Activated CD4-positive, alpha-beta T cell treated with anti-CD3 and anti-CD28 coated beads, Interleukin-2, amount 50 U/mL, for 48 hours (primary cell): ENCODE results near the gene SASS6.
"Not testable (repeated sequence)": the region's sequence is repeated elsewhere in the genome, so short reads cannot be mapped to it uniquely, and the experiment has no call there.

ENCODE experiments used
- DNase-seq, 2 experiments: peaks; one replicate each; pipeline ENCODE4 v3.0.0-alpha.2; 2020

Gene SASS6

DNA sequence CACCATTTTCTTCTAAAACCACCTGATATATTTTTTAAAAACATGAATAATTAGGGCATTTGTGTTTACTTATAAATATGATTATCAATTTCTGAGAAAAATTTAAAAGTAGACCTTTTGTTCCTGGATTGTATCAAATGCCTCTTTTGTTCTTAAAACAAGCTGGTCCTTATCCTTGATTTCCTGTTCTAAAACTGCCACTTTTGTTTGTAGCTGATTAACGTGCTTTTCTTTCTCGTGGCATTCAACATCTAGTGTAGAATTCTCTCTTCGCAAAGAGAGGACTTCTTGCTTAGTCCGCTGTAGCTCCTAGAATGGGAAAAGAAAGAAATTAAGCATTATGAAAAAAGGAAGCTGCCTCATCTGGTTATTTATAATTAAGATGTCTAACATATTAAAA is 25.0 kb downstream of the SASS6 start:
- DNase-seq: no peak

DNA sequence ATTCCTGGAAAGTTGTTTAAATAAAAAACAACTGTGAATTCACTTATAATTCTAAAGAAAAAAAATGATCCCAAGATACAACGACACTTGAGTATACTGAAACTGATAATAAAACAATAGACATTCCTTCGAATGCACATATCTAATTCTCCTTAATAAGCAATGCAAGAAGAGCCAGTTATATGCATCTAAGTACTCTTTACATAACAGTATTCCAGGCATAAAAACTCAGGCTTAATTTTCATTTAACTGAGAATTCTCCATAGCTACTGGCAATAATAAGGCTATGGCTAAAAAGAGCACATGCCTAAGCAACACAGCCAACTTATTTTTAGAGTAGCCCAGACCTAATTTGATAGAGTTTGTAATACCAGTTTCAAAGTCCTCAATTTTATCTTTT is 31.2 kb downstream of the SASS6 start:
- DNase-seq: no peak

DNA sequence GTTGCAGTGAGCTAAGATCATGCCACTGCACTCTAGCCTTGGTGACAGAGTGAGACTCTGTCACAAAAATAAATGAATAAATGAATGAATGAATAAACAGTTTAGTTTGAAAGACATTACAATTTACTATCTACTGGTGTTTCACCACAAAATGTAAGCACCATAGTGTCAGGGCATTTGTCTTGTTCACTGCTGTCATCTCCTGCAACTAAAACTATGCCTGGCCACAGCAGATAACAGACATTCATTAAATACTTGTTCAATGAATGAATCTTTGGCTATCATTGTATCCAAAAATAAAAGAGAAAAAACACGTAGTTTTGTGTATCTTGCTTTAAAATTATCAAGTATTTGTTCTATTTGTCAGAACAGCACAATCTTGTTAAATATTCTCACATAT is 32.5 kb downstream of the SASS6 start:
- no peak for DNase-seq

DNA sequence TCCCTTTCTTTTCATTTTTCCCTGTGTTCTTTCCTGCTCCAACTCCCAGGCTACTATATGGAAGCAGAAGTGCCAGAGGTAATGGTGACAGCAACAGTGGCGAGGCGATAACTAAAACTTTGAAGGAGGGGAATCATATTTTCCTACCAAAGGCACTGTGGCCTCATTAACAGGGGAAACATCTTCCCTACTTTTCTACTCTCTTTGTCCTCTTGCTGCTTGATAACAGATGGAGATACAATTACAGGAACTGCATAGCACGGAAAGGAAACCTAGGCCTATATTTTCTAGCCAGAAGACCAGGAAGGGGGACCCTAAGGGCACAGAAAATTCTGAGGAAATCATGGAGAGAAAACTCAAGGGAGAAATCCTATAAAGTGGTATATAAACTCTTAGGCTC is 42.3 kb downstream of the SASS6 start:
- no peak for DNase-seq

DNA sequence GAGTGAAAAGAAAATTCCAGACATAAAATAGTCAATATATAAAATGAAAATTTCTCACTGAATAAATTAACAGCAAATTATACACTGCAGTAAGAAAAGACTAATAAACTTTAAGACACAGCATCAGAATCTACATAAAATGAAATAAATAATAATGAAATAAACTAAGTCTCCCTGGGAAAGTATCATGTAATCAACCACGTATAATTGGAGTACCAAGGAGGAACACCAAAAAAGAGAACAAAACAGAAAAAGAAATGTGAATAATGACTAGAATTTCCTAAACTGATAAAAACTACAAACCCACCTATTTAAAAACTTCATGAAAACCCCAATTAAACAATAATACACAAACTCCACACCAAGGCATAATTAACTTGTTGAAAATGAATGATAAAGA is 43.6 kb downstream of the SASS6 start:
- no peak for DNase-seq

DNA sequence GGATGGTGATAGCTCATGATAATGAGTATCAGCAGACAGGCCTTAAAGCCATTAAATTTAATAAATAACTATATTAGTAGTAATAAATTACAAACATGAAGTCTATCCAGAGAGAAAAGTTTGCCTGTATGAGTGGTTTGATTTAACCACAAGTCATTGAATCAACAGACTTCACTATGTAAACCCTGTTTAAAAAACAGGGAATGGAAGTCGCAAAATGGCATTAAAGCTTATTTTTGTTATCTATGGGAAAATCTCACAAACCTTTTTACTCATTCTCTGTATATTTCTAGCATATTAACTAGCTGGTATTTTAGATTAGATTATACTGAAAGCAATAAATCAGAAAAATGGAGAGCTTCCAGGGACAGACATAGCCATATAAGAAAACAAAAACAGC is 45.3 kb downstream of the SASS6 start:
- DNase-seq: no peak

DNA sequence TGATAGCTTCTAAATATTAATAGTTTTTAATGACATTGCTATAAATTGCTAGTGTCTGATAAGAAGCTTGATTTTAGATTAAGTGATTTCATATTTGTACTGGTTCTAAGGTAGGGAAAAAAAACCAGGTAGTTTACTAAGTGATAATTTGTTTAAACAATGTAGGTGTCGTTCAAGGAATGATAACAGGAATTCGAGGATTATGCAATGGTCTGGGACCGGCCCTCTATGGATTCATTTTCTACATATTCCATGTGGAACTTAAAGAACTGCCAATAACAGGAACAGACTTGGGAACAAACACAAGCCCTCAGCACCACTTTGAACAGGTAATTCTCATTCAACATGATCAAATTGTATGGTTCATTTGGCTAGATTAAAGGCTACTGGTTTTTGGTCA is 52.4 kb downstream of the SASS6 start:
- no peak for DNase-seq

DNA sequence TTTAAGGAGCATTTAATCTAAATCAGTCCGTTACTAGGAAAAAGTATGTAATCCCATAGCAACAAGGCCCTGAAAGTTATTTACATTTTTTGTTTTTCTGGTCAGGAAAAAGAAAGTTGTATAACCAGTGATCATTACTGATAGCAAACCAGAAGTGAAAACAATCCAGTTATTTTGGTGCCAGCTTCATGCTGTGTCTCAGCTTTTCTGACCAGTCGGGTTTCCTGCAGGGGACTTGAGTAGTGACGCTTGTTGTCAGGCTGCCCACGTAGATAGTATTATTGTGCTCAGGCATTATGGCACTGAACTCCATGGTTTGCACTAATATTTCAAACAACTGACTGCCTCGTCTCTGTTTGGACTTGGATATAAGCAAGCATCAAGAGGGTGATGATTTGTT is 55.2 kb downstream of the SASS6 start:
- DNase-seq: no peak

DNA sequence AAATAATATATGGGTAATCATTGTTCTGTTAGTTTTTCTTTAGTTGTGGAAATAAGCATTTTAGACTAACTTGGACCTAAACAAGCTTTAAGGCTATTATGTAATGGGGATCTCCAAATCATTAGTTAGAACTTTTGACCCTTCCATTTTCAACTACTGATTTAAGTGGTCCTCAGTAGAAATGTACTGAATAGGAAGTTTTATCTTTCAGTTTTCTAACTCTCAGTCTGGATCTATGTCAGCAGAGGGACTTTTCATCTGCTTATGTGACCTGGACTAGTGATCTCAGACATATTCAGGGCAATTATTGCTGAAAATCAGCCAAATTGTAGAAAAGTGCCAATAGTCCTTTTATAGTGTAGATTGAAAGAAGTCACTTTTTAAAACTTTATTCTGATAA is 56.0 kb downstream of the SASS6 start:
- DNase-seq: no peak

DNA sequence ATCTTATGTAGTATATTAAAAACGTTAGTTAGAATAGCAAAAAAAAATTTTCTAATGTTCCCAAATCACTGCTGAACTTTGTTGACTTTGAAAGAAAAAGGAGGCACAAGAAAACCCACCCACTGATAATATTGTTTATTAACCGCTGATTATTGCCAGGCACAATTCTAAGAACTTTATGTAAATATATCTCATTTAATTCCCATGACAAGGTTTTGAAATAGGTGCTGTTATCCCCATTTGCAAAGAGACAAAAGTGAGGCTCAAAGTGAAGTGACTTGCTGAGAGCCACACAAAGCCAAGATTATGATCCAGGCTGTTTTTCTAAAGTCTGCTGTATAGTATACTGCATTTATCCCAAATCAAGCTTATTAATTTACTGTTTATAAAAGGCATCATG is 56.4 kb downstream of the SASS6 start:
- DNase-seq: no peak

DNA sequence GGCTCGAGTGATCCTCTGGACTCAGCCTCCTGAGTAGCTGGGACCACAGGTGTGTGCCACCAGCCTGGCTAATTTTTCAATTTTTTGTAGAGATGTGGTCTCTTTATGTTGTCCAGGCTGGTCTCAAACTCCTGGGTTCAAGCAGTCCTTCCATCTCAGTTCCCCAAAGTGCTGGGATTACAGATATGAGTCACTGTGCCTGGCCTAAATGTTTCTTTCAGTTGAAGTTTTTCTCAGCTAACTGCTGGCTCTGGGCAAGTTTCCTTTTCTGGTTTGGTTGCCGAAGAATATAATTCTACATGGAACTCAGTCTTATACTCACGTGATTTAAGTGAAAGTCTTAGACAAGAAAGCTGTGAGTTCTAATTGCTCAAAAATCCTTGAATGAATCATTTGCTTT is 57.0 kb downstream of the SASS6 start:
- DNase-seq: no peak

DNA sequence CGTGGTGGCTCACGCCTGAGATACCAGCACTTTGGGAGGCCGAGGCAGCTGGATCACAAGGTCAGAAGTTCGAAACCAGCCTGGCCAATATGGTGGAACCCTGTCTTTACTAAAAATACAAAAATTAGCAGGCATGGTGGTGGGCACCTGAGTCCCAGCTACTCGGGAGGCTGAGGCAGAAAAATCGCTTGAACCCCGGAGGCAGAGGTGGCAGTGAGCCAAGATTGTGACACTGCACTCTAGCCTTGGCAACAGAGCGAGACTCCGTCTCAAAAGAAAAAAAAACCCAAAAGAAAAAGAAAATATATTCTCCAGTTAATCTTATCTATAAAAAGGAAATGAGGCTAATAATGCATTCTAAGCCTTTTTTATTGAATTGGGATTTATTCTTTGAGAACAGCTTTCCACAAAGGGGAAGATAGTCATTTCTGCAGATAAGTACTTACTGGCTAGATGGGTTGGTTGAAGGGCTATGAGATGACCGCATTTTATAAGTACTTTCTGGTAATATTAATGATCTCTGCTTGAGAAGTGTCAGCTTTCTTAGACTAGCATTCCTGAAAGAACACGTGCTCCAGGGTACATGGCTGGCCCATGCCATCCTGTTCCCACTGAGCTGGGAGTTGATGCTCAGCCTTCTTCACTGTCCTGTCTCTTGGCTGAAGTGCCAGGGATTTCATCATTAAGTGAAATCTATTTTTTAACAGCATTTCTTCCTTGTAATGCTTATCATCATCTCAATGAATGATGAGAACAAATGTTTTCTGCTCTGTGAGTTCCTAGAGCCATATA is 57.9 kb downstream of the SASS6 start:
- DNase-seq: no peak

DNA sequence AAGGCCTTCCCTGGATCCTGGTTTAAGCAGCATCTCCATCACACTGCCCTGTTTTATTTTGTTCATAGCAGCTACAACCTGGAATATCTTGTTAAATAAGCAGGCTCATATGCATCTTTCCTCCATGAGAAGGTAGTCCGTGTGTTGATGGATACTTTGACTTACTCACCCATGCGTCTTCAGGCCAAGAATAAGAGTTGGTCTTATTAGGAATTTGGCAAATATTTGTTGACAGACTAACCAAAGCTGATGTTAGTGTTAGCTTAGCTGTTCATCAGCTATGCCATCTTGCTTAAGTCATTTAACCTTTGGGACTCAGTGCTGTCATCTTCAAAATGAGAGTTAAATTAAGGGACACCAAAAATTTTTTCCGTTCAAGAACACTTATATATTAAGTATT is 59.2 kb downstream of the SASS6 start:
- no peak for DNase-seq

DNA sequence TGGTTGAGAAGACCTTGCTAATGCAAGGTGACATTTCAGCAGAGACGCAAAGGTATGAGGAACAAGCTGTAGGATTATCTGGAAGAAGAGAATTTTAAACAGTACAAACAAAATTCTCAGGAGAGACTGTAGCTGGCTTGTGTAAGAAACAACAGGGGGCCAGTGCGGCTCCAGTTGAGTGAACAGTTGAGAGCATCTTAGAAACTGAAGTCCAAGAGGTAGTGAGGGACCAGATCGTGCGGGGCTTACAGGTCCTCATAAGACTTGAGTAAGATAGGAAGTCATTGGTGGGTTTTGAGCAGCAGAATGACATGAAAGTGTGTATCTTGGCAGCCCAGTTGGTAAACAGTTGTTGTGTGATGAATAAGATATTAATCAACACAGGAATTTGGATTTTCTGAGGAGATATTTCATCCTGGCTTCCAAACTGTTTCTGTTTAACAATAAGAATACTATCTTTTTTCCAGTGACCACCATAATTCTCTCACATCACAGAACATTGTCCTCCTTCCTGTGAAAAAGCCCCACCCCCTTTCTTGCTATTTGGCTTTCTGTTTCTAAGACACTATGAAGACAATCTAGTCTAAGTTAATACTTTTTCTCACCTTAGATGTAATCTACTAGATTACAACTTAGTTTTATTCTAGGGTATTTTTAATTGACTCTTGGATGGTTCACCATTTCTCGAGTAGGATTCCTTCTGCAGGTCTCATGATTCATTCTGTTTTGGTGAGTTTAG is 62.4 kb downstream of the SASS6 start:
- DNase-seq: no peak

DNA sequence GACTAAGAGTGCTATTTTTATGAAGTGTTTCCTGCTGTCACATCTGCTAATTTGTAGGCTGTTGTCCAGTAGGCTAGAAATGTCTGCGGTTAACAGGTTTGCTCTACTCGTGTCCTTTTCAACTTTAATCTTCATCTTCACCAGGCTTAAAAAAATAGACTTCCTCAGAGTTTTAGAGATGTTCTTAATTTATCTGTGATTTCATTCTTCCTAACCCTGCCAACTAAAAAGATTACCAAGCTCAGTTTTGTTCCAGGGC is 66.8 kb downstream of the SASS6 start:
- DNase-seq: no peak

DNA sequence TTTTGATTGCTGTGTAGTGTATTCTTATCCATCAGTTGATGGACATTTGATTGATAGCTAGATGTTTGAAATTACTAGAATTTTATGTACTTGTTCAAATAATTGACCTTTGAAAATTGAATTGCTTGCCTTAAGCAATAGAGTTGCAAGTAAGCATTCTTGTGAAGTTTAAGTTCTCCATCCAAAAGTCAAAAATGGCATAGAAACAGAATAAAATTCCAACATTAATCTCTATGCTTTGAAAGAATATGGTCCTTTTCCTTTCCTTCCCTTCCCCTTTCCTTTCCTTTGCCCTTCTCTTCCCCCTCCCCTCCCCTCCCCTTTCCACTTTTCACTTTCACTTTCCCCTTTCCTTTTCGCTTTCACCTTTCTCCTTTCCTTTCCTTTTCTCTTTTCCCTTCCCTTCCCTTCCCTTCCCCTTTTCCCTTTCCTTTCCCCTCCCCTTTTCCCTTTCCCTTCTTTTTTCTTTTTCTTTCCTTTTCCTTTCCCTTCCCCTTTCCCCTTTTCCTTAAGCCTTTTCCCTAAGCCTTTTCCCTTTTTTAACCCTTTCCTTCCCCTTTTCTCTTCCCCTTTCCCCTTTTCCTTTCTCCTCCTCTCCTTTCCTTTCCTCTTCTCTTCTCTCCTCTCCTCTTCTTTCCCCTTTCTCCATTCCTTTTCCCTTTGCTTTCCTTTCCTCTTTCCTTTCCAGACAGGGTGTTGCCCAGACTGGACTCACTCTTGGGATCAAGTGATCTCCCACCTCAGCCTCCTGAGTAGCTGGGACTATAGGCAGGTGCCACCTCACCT is 67.4 kb downstream of the SASS6 start:
- no peak for DNase-seq

DNA sequence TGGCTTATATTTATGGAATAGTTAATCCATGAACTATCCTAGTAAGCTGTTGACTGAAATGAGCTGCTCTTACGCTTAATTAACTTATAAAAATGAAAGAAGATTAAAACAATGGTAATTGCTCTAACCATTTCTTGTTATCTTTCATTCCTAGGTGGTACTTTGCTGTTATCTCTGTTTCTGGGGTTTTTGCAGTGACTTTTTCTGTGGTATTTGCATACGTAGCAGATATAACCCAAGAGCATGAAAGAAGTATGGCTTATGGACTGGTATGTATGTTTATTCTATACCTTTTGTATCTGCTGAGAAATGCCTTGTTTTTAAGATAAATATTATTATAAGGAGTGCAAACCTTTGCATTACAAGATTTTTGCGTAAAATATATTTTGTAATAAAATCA is 71.0 kb downstream of the SASS6 start:
- DNase-seq: no peak

DNA sequence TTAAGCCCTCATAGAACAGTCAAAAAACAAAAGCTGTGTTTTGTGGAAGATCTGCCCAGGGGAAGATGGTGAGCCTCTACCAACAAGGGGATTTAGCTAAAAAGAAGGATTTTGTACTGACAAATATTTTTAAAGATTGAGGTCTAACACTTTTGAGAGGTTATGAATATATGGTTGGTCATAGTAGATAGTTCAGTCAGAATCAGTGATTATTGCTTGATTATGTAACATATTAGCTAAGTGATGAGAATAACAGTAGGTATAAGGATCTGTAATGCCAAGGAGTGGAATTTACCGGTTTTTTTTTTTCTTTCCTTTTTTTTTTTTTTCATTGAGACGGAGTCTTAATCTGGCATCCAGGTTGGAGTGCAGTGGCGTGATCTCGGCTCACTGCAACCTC is 79.0 kb downstream of the SASS6 start:
- no peak for DNase-seq

DNA sequence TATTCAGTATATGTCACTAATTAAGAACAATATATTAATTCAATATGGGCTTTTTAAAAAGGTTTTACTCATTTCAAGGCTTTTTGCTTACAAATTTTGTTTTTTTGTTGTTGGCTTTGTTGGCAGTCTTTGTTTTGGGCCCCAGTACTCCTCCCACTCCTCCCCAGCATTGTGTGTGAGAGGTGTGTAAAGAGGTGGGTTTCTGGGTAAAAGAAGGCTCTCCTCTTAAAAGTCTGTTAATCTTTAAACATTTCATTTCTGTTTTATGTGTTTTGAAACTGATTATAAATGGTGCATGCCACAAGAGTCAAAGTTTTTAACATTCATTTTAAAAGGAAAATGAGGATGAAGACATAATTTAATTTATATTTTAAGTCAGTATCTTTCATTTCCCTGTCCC is 79.6 kb downstream of the SASS6 start:
- no peak for DNase-seq

DNA sequence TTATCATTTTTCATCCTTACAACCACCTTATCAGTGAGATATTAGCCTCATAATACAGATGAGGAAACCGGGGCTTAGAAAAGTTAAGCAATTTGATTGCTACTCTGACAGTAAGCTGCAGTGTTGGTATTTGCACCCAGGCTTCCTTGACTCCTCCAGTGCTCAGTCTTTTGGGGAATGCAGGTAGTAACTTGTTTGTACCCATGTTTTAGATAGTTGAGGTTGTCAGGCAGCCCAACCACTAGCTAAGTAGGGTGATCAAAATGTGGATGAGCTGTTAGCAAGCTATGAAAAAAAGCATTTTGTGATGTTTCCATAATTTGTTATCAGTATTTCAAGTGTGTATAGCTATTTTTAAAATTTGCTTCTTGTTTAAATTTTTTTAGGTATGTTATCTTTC is 80.8 kb downstream of the SASS6 start:
- DNase-seq: no peak

DNA sequence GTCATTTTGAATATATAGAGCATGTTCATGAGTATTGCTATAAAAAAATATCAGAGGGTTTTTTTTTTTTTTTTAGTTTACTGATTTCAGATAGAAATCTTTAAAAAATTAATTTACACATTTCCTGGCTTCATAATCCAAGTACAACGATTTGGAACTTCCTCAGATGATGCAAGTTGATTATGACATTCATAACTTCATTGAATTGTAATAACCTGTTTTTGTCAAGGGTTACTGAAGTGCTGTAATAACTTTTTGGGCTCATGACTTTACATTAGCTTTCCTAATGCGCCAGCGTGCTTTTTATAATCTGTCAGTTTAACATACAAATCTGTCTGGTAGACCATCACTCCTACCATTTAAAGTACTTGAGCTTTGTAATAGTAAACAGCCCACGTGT is 81.3 kb downstream of the SASS6 start:
- DNase-seq: no peak

DNA sequence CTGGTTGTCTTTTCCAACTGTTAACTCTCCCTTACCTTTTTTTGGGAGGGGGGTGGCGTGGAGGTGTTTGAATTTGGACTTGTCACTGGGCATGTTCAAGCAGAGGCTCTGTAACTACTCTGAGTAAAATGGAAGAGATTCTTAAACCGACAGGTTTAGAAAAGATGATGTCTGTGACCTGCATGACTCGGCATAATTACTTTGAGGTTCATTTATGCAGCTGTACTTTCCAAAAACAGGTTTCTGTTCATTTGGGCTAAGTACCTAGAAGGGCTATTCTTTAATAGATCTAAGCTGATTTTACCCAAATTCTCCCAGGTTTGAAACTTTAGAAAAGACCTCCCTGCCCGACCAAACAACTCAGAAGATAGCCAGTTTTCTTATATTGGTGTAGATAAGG is 82.6 kb downstream of the SASS6 start:
- no peak for DNase-seq

DNA sequence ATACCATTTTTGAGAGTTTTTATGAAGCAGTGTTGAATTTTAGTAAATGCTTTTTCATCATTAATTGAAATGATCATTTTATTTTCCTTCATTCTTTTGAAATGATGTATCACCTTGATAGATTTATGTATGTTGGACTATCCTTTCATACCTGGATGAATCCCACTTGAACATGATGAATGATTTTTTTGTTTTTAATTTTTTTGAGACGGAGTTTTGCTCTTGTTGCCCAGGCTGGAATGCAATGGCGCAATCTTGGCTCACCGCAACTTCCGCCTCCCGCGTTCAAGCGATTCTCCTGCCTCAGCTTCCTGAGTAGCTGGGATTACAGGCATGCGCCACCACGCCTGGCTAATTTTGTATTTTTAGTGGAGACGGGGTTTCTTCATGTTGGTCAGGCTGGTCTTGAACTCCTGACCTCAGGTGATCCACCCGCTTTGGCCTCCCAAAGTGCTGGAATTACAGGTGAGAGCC is 85.5 kb downstream of the SASS6 start:
- DNase-seq: not testable (repeated sequence)

DNA sequence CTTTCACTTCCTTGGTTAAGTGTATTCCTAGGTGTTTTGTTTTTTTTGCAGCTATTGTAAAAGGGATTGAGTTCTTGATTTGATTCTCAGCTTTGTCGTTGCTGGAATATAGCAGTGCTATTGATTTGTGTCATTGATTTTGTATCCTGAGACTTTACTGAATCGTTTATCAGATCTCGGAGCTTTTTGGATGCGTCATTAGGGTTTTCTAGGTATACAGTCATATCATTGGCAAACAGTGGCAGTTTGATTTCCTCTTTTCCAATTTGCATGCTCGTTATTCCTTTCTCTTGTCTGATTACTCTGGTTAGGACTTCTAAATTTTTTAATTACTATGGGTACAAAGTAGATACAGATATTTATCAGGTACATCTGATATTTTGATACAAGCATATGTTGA is 87.5 kb downstream of the SASS6 start:
- no peak for DNase-seq
